ENCODE measurements around the gene AKR1D1.

DNA sequence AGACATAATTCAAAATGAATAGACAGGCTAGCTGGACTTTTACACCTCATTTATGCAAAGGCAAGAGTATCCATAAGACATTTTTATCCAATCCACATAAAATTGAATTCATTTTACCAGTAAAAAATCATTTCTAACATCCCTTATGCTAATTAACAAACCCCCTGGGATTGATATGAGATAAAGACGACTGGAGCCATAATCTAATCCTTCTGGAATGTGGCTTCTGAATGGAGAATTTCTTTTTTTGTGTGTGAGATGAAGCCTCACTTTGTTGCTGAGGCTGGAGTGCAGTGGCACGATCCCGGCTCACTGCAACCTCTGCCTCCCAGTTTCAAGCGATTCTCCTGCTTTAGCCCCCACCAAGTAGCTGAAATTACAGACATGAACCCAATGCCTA is 90.4 kb downstream of the AKR1D1 start:
- TF ChIP-seq, protein P1, sequence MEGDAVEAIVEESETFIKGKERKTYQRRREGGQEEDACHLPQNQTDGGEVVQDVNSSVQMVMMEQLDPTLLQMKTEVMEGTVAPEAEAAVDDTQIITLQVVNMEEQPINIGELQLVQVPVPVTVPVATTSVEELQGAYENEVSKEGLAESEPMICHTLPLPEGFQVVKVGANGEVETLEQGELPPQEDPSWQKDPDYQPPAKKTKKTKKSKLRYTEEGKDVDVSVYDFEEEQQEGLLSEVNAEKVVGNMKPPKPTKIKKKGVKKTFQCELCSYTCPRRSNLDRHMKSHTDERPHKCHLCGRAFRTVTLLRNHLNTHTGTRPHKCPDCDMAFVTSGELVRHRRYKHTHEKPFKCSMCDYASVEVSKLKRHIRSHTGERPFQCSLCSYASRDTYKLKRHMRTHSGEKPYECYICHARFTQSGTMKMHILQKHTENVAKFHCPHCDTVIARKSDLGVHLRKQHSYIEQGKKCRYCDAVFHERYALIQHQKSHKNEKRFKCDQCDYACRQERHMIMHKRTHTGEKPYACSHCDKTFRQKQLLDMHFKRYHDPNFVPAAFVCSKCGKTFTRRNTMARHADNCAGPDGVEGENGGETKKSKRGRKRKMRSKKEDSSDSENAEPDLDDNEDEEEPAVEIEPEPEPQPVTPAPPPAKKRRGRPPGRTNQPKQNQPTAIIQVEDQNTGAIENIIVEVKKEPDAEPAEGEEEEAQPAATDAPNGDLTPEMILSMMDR (conservative IDR thresholded peaks at IDR 0.05): no peak
- TF ChIP-seq ZFX (IDR thresholded peaks at IDR 0.05): no peak

Data from C4-2B (cell line).